ENCODE data around the gene SOST.

Gene SOST

DNA sequence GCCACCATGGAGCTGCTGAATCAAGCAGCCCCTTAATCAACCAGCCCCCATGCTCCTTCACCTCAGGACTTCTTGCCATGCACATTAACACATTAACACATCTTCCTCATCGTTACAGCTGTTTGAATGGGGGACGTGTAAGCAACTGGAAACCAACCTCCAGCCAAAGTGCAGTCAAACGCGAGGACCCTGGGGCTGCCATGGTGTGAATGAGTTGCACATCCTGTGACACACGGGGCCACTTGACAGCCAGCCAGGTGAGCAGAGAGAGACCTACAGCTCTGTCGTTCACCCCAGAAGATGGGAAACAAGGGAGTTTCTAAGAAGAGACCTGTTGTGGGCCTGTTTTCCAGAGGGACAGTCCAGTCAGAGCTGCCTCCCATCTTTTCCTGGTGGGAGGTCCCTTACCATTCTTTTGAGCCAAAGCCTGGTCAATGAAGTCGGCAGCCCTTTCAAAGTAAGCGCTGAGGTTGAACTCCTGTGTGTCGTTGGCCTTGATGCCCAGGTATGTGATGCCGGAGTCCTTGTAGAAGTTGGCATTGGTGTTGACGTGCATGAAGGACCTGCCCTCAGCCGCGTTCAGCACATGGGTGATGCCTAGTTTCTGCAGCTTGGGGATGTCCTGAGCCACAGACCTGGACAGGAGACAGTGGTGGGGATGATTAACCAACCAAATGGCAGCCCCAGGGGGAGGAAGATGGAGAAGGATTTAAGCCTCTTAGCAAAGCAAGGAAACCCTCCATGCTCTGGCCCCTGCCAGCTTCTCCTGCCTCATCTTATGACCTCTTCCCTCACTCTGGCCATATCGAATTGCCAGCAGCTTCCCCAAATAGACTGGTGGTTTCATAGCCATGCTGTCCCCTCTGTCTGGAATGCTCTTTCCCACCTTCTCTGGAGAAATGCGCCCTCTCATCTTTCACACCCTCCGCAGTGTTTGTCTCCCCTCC lies 16.0 kb upstream of the SOST start:
- DNase-seq: no peak

- DNase-seq: peak; percentile 49 to 68 (median 53)
Measured at GRCh38 chr17:43772877-43773648, 14.5 kb upstream of the SOST start.

GRCh38 chr17:43771463-43771862 lies 12.9 kb upstream of the SOST start:
- no peak for DNase-seq

- DNase-seq: no peak
Measured at GRCh38 chr17:43770957-43771356, 12.4 kb upstream of the SOST start.

GRCh38 chr17:43769859-43770258 lies 11.3 kb upstream of the SOST start:
- no peak for DNase-seq

DNA sequence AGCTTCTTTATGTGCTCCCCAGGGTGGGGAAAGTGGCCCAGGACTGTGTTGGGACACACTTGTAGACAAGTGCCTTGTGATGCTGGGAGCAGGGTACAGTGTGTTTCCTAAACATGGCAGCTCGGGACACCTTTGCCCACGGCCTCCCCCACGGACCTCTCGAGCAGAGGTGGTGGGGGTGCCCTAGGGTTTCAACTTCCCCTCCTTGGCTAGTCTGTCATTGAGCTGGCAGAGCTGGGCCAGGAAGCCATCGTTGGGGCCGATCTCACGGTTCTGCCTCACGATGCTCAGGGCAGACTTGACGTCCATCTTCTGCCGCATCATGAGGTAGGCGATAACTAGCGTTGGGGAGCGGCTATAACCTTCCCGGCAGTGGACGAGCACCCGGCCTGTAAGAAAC lies 10.8 kb upstream of the SOST start:
- peak in 1 of 3 donors; percentile 56 for DNase-seq

DNA sequence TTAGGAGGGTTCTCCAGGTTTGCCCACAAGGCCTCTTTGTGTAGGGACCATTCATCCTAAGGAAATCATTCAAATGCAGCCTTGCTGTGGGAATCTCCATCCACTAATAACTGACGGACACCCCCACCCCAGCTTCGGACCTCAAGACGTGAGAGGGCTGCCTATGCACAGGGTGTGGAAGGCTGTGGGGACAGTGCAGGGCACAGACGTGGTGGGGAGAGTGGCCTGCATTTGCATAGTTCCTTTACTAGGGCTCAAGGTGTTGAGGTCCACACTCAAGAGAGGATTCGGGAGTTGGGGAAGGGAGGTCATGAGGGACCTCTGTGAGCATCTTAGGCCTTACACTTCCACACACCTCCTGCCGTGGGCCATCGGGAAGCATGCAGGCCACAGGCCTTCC lies 10.4 kb upstream of the SOST start:
- no peak for DNase-seq

GRCh38 chr17:43768382-43768781 lies 9.8 kb upstream of the SOST start:
- DNase-seq: peak; percentile 83 to 85 (median 83)

DNA sequence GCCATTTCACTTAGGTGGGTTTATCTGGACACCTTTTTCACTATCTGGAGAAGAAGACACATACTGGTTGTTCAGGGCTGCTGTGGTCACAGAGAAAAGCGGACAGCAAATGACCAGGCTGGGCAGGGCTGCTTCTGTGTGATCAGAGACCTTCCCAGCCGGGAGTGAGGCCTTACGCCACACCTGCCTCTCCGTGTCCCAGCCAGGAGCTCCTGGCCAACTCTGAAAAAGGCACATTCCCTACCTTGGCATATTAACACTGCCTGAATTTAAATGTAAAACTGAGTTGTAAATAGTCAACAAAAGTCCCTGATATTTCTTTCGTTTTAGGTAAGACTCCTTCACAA lies 9.1 kb upstream of the SOST start:
- no peak for DNase-seq

- no peak for DNase-seq
Measured at GRCh38 chr17:43767053-43767712, 8.6 kb upstream of the SOST start.

- peak; percentile 73 to 81 (median 81) for DNase-seq
Measured at GRCh38 chr17:43766413-43767052, 7.9 kb upstream of the SOST start.

- DNase-seq: peak; percentile 91 to 94 (median 94)
Measured at GRCh38 chr17:43760254-43760852, 1.8 kb upstream of the SOST start.

- no peak for DNase-seq
Measured at GRCh38 chr17:43759836-43760235, 1.2 kb upstream of the SOST start.

- DNase-seq: no peak
Measured at GRCh38 chr17:43758086-43758485, 505 bp downstream of the SOST start.

GRCh38 chr17:43757171-43757660 lies 1.4 kb downstream of the SOST start:
- no peak for DNase-seq

DNA sequence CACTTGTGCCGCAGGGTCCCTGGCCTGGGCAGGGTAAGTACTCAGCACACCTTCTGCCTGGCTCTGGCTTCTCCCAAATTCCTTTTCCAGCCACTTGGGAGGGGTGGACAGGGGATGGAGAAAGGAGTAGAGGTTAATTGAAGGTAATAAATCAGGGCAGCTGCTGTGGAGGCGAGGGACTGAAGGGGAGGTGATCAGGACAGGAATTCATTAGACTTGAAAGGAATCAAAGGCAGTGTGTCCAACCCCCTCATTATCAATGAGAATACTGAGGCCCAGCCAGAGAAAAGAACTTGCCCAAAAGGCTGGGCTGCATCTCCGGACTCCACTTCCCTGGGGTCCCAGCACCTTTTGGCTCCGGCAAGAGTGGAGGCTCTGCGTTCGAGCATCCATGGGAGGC lies 2.4 kb downstream of the SOST start:
- no peak for DNase-seq

DNA sequence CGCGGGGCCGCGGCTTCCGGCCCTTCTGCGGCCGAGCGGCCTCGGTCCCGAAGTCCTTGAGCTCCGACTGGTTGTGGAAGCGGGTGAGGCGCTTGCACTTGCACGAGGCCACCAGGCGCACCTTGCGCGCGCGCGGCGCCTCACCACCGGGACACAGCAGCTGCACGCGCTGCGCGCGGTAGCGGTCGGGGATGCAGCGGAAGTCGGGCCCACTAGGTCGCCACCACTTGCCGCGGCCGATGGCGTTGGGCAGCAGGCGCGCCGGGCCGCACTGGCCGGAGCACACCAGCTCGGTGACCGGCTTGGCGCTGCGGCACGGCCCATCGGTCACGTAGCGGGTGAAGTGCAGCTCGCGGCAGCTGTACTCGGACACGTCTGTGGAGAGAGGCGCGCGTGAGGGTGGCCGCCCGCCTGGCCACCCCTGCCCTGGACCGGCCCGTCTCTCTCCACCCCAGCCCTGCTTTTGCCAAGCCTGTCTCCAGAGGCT lies 3.2 kb downstream of the SOST start:
- DNase-seq: peak in 1 of 3 donors; percentile 52

GRCh38 chr17:43754947-43755346 lies 3.6 kb downstream of the SOST start:
- peak in 1 of 3 donors; percentile 23 for DNase-seq

DNA sequence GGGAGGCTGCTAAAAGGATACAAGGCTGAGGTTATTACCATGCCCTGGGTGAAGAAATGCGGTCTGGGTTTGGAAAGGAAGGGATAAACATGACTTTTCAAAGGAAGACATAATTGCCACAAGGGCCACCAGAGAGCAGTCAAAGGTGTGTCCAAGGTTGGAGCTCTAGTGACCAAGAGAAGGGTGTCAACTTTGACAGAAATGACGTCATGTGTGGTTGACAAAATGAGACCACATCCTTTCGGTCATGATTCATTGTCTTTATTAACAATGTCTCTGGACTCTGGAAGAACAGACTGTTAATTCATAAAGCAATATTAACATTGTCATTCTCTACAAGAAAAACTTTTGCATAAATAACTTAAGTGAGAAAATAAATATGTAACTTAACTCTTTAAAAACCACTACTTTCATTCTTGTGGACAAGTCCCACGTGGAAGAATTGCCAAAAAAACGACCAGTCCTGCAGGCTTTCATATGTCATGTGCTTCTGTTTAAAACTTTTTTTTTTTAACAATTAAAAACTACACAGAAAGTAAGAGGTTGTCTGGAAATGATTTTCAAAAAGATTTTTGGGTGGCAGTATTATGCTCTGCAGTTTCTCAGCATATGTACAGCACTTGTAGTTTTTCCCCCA lies 5.0 kb downstream of the SOST start:
- DNase-seq: peak; percentile 42 to 71 (median 60)

DNA sequence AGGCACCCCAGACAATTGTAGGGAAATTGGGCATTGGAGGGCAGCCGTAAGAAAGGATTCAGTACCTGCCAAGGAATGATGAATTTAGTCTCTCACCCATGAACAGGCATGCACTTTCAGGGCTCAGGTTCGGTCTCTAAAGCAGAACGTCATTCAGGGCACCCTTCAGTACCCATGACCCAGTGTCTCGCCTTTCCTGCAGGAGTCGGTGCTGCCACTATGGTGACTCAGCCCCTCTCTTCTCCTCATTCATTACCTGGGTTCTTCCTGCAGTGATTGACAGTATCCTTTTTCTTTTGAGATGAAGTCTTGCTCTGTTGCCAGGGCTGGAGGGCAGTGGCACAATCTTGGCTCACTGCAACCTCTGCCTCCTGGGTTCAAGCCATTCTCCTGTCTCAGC lies 8.4 kb downstream of the SOST start:
- no peak for DNase-seq

DNA sequence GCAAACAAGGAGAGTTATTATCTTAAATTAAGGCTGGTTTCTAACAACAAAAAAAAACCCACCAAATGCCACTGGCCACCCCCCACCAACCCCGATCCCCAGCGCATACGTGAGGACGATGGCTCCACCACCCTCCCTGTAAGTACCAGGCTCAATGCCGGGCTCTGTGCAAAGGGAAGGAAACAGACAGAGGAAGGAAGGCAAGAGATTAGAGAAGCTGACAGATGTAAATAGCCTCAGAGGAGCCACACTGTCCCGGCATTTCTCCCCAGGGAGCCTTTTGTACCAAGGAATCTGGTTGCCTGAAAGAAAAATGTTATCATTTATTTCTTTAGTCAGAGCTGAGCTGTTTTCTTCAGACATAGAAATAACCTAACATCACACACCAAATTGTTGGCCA lies 13.1 kb downstream of the SOST start:
- DNase-seq: no peak

GRCh38 chr17:43741636-43742035 lies 17.0 kb downstream of the SOST start:
- DNase-seq: peak in 2 of 3 donors; percentile 46 to 53

Measured in suppressor macrophage treated with lipopolysaccharide for 1 hour (primary cell).